Vagina (tissue), 2 donors: ENCODE measurements around the gene HORMAD2. TPM values are rescaled to one million over a fixed set of nuclear protein-coding genes. Genes with fewer than 3 reads are reported as not detected.

ENCODE experiments used
- DNase-seq, 2 donors: peaks; one replicate each; pipeline ENCODE4 v3.0.0-alpha.2; 2017; ENCODE audit errors: extremely low spot score in 2 of 2
- H3K27ac ChIP-seq: fragments of 200-600 bp; sonication (generic); one replicate; pipeline ENCODE4 v1.5.1; 2019
- H3K27me3 ChIP-seq: fragments of 200-600 bp; sonication (generic); one replicate; pipeline ENCODE4 v1.5.1; 2019
- H3K36me3 ChIP-seq, 2 donors: fragments of 200-600 bp; sonication (generic); one replicate each; pipeline ENCODE4 v1.5.1; 2017 to 2019
- H3K4me1 ChIP-seq: fragments of 200-600 bp; sonication (generic); one replicate; pipeline ENCODE4 v1.5.1; 2019
- H3K4me3 ChIP-seq, 2 donors: fragments of 200-600 bp; sonication (generic); 1 replicate in 1 of 2; 2 replicates in 1 of 2; pipeline ENCODE4 v1.5.1; 2016 to 2019
- H3K9me3 ChIP-seq: fragments of 200-600 bp; sonication (generic); one replicate; pipeline ENCODE4 v1.5.1; 2019
- POLR2A ChIP-seq, 2 donors: fragments of 450-650 bp; IDR thresholded peaks; one replicate each; pipeline ENCODE4 v1.6.1; 2017; ENCODE audit warnings: antibody characterized with exemption in 2 of 2, mild to moderate bottlenecking in 2 of 2, moderate library complexity in 2 of 2
- POLR2AphosphoS5 ChIP-seq, 2 donors: sonication (generic); formaldehyde crosslinking; IDR thresholded peaks; one replicate each; pipeline ENCODE4 v1.9.0; 2017; ENCODE audit warnings: antibody characterized with exemption in 2 of 2, mild to moderate bottlenecking in 2 of 2, low read depth in 1 of 2; ENCODE audit not compliant: insufficient read depth in 1 of 2
- intact Hi-C: fragments of 100-400 bp; cut with DNase I; formaldehyde crosslinking; loops from one replicate; pipeline ENCODE4 v1.15.1; 2023
- total RNA-seq: library from RNA; depleted of rRNA; stranded (reverse); fragments of >200 nt; gene quantifications from one replicate; pipeline ENCODE4 v1.2.3, GENCODE V29; 2016
- TF ChIP-seq, protein P1 (sequence below), 3 experiments: fragments of 450-650 bp in 2 of 3; fragments of 200-600 bp in 1 of 3; sonication (generic) in 1 of 3; IDR thresholded peaks; one replicate each; pipeline ENCODE4 v1.5.1; 2017 to 2019; ENCODE audit warnings: antibody characterized with exemption in 3 of 3, mild to moderate bottlenecking in 2 of 3, moderate library complexity in 2 of 3

The HORMAD2 gene
- total RNA-seq, 1 donor from 2014 or later, result not detected

DNA sequence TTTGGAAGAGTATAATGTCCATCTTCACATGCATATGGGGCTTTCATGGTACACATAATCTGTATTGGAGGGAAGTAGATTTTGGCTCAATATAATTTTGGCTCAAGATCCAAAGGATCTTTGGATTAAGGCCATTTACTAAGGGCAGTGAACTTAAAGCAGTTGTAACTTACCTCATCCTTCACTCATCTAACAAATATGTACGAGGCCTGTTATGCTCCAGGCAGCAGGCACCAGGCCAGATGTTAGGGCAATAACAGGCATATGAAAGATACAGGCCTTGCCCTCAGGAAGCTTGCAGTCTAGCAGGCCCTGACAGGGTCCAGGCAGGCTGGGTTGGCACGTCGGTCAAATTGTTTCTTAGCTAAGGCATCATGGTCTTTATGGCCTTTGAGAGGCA lies 121.7 kb downstream of the HORMAD2 start:
- Histone ChIP-seq H3K27ac (peak overlapping the region; percentile 83), H3K4me3 (no peak overlapping the region), H3K36me3 (no peaks in the 10 kb centered on the region), H3K27me3 (no peaks in the 10 kb centered on the region), H3K4me1 (peaks cover 74% of the 10 kb centered on the region), H3K9me3 (no peaks in the 10 kb centered on the region)
- TF ChIP-seq, protein P1, sequence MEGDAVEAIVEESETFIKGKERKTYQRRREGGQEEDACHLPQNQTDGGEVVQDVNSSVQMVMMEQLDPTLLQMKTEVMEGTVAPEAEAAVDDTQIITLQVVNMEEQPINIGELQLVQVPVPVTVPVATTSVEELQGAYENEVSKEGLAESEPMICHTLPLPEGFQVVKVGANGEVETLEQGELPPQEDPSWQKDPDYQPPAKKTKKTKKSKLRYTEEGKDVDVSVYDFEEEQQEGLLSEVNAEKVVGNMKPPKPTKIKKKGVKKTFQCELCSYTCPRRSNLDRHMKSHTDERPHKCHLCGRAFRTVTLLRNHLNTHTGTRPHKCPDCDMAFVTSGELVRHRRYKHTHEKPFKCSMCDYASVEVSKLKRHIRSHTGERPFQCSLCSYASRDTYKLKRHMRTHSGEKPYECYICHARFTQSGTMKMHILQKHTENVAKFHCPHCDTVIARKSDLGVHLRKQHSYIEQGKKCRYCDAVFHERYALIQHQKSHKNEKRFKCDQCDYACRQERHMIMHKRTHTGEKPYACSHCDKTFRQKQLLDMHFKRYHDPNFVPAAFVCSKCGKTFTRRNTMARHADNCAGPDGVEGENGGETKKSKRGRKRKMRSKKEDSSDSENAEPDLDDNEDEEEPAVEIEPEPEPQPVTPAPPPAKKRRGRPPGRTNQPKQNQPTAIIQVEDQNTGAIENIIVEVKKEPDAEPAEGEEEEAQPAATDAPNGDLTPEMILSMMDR (IDR thresholded peaks at IDR 0.05), result no peak
- no peak for TF ChIP-seq POLR2AphosphoS5 (IDR thresholded peaks at IDR 0.05; ENCODE audit: insufficient read depth in 1 of 2, low read depth in 1 of 2)
- no peak for TF ChIP-seq POLR2A (IDR thresholded peaks at IDR 0.05)
- intact Hi-C loops, result no loop called here
- no peak for DNase-seq

DNA sequence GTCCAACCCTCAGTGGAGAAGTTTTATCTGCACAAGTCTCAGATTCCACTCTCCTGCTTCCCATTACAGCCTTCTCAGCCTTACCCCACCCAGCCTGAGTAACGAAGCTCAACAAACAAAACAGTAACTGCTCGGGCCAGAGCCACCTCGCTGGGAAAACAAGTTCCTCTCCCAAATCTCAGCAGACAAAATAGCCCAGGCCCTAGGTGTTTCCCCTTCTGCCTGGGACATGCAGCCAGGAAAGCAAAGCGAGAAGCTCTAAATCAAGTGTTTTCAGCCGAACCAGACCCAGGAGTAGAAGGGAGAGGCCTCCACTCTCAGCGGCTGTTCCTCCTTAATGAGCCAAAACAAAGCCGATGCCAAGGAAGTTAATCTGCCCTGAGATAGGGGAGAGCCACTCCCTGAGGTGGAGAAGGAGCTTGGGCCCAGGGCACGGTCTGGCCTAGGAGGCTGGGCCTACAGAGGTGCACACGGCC lies 122.3 kb downstream of the HORMAD2 start:
- peaks cover 74% of the 10 kb centered on the region for H3K4me1 ChIP-seq
- no peak overlapping the region for H3K4me3 ChIP-seq
- DNase-seq, result no peak
- peak overlapping the region; percentile 83 for H3K27ac ChIP-seq
- no peaks in the 10 kb centered on the region for H3K36me3 ChIP-seq
- H3K27me3 ChIP-seq, result no peaks in the 10 kb centered on the region
- TF ChIP-seq POLR2A (IDR thresholded peaks at IDR 0.05) (no peak), POLR2AphosphoS5 (IDR thresholded peaks at IDR 0.05; ENCODE audit: insufficient read depth in 1 of 2, low read depth in 1 of 2) (peak; percentile 27 to 55)
- TF ChIP-seq, protein P1 (IDR thresholded peaks at IDR 0.05), result no peak
- no peaks in the 10 kb centered on the region for H3K9me3 ChIP-seq
- intact Hi-C loops, result no loop called here

DNA sequence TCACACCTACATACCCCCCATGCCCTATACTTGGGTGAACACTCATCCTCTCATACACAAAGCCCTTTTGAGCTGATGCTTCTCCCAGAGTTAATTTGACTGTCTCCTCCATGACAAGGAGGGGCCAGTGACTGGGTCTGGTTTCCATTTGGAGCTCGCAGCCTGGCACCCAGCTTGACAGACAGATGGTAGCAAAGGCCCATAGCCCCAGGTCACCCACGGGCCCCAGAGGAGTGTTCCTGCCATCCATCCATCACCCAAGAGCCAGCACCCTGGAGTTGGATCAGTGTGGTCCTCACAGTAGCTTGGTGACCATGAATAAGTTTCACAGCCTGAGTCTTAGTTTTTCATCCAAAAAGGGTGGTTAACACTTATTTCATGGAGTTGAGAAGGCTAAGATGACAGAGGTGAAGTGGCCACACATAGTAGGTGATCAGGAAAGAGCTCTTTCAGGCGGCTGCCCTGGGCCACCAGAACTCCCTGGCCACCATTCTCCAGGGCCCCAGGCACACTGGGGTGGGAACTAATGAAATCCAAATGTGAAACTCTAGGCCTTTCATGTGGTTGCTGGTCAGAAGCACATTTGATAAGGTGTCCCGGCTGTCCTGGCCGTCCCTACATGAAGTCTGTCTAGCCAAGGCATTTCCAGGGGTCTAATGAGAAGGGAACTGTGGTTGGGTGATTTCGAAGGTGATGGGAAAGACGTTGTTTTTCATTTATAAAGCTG lies 123.9 kb downstream of the HORMAD2 start:
- peaks cover 75% of the 10 kb centered on the region for H3K4me1 ChIP-seq
- intact Hi-C loops, result no loop called here
- TF ChIP-seq POLR2AphosphoS5 (IDR thresholded peaks at IDR 0.05; ENCODE audit: insufficient read depth in 1 of 2, low read depth in 1 of 2) (no peak), POLR2A (IDR thresholded peaks at IDR 0.05) (no peak)
- TF ChIP-seq, protein P1 (IDR thresholded peaks at IDR 0.05), result no peak
- H3K4me3 ChIP-seq, result no peak overlapping the region
- H3K27ac ChIP-seq, result peak overlapping the region; percentile 76
- no peaks in the 10 kb centered on the region for H3K9me3 ChIP-seq
- no peaks in the 10 kb centered on the region for H3K36me3 ChIP-seq
- H3K27me3 ChIP-seq, result no peaks in the 10 kb centered on the region
- no peak for DNase-seq

DNA sequence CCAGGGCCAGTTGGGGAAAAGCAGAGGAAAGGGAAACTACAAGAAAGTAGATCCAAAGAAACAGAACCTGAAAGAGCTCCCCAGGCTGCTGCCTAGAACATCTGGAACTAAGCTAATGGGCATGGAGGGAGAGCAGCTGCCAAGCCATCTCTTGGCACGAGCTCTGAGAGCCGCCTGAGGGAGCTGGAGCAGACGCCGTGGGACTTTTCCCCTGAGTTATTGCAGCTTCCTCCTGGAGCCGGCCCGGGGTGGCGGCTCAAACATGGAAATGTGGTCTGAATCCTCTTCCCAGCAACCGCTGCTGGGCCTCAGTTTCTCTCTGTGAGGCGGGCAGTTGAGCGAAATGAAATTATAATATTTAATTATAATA lies 124.5 kb downstream of the HORMAD2 start:
- peak overlapping the region; percentile 76 for H3K27ac ChIP-seq
- intact Hi-C loops, result no loop called here

DNA sequence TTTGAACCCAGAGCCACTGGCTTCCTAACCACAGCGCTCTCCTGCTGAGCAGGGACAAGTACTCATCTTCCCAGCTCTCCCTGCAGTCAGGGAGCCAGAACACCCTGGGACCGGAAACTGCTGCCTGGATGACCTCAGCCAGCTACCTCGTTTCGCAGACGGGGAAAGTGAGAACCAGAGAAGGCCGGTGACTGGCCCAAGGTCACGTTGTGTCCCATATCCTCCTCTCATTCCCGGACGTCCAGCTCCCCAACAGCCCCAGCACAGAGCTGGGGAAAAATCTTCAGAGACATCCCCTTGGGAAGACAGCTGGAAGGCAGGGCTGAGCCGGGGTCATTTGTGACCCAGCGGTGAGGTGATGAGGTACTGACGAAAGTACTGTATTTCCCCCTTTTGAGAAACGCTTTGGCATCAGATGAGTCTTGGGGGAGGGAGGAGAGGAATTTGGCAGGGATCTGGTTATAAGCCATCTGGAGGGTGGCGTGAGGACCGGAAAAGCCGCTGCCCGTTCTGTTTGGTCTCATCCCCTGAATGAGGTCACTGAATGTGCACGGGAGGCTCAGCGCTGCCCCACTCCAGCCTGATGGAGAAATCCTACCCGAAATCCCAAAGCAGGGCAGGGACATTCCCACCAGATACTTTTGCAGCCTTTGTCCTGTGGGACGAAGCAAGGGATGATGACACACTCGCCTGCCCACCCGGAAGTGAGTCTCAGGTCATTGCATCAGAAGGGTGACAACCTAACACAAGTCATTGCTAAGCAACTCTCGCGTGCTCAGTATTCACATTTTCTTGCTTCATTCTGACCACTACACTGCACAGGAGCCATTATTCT lies 125.2 kb downstream of the HORMAD2 start:
- Histone ChIP-seq H3K9me3 (no peaks in the 10 kb centered on the region), H3K4me1 (peaks cover 87% of the 10 kb centered on the region), H3K27me3 (no peaks in the 10 kb centered on the region), H3K4me3 (peak overlapping the region in 1 of 2 donors; percentile 22), H3K27ac (peak overlapping the region; percentile 76), H3K36me3 (no peaks in the 10 kb centered on the region)
- intact Hi-C loops, result no loop called here
- peak in 1 of 2 donors; percentile 95 for DNase-seq
- TF ChIP-seq POLR2AphosphoS5 (IDR thresholded peaks at IDR 0.05; ENCODE audit: insufficient read depth in 1 of 2, low read depth in 1 of 2) (peak in 1 of 2 donors; percentile 57), POLR2A (IDR thresholded peaks at IDR 0.05) (no peak)
- TF ChIP-seq, protein P1 (IDR thresholded peaks at IDR 0.05), result no peak

More for the DNA sequence above, 124.5 kb downstream of the HORMAD2 start:
- no peaks in the 10 kb centered on the region for H3K9me3 ChIP-seq
- no peak for TF ChIP-seq POLR2A (IDR thresholded peaks at IDR 0.05)
- TF ChIP-seq POLR2AphosphoS5 (IDR thresholded peaks at IDR 0.05; ENCODE audit: insufficient read depth in 1 of 2, low read depth in 1 of 2), result peak in 1 of 2 donors; percentile 9
- no peak overlapping the region for H3K4me3 ChIP-seq
- H3K27me3 ChIP-seq, result no peaks in the 10 kb centered on the region
- no peaks in the 10 kb centered on the region for H3K36me3 ChIP-seq
- H3K4me1 ChIP-seq, result peaks cover 81% of the 10 kb centered on the region
- no peak for DNase-seq
